Measurements from ENCODE around the gene RAB11B.

GRCh38 chr19:8444677-8445487, 54.7 kb downstream of the RAB11B start, which contains the start of gene HNRNPM:
- no peak for TF ChIP-seq CTCF (conservative IDR thresholded peaks at IDR 0.05)
- peak; percentile 99 for TF ChIP-seq ZFX (IDR thresholded peaks at IDR 0.05)
